ENCODE results near the gene PDGFA. TPM values are rescaled to one million over a fixed set of nuclear protein-coding genes. Genes with fewer than 3 reads are reported as not detected.

Gene PDGFA
- total and polyA plus RNA-seq, 2 experiments from 2014 or later, result 35.6 to 43.1 TPM

- TF ChIP-seq ZNF462 (CRISPR knock-in tag; IDR thresholded peaks at IDR 0.05), result no peak
- TF ChIP-seq REST (IDR thresholded peaks at IDR 0.05; ENCODE audit: unreplicated experiment), result no peak
- TF ChIP-seq POLR2AphosphoS5 (IDR thresholded peaks at IDR 0.05; ENCODE audit: low read depth), result no peak
- TF ChIP-seq ZNF114 (CRISPR knock-in tag; IDR thresholded peaks at IDR 0.05), result no peak
- no peak for TF ChIP-seq NANOG (IDR thresholded peaks at IDR 0.05; ENCODE audit: borderline replicate concordance)
- no peak for TF ChIP-seq ZNF331 (CRISPR knock-in tag; IDR thresholded peaks at IDR 0.05; ENCODE audit: low read depth)
Observed at GRCh38 chr7:492714-493065, 27.0 kb downstream of the PDGFA start (continued).

All from GM23338 (cell line).